GM21360 (cell line): ENCODE measurements around the gene KBTBD2.
A peak's percentile ranks its signal among the peaks of the same experiment; 100 is the strongest.
"Not testable (repeated sequence)": the region's sequence is repeated elsewhere in the genome, so short reads cannot be mapped to it uniquely, and the experiment has no call there.

ENCODE experiments used
- ATAC-seq: cut with Tn5 transposase; IDR thresholded peaks from one replicate; pipeline ENCODE4 v1.9.1; 2021; ENCODE audit warnings: mild to moderate bottlenecking, moderate library complexity; ENCODE audit not compliant: unreplicated experiment

KBTBD2 gene

DNA sequence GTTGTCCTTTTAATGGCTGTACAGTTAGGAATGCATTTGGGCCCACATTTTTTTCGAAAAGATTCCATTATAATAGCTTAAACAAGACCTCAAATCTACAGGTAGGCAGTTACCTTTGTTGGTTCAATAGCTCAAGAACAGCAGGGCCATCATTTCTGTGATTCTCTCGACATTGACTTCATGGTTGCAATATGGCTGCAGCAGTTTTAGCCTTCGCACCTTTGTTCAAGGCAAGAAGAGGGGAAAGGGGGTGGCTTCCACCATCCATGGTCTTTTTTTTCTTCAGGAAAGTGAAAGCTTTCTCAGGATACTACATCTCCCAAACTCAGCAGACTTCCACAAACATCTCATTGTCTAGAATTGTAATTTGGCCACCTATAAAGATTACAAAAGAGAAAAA is 2.2 kb upstream of the KBTBD2 start:
- no peak for ATAC-seq

DNA sequence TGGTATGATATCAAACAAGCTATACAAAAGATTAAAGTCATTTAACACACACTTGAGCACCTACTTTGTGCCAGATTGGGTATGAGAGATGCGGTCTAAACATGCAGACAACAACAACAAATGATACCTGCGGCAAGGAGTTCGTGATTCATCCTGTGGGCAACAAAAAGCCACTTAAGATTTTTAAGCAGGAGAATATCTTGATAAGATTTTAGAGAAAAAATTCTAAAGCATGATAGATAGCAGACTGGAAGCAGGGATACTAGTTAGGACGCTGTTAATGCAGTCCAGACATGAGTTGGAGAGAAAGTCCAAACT is 1.6 kb upstream of the KBTBD2 start:
- no peak for ATAC-seq

DNA sequence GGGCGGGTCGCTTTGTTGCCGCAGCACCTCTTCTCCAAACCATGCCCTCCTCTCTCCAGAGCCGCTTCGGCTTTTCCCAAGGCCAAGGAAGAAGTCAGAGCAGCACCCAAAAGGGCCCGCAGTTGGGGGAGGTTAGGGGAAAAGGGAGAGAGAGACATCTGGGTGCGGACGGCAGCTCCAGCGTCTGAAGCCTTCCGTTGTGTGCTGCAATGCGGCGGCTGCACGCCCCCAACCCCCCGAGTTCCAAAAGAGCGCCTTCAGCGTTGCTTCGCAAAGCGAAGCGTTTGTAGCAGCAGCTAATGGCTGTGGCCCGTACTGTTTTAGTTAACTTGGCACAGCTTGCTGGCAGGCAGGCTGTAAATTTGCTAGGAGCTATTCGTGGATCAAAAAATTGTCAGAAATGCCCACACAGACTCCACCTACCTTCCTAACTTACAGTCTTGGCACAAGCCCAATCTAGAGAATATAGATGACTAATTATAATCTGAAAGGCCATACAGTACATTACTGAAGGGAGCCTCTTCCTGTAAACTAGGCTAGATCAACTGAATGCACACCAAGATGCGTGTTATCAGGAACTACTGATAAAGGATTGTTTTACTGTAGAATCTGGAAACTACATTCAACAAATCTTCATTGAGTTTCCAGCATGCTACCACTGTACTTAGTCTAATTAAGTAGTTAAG is 1.1 kb upstream of the KBTBD2 start:
- no peak for ATAC-seq

GRCh38 chr7:32891800-32892520 is 400 bp upstream of the KBTBD2 start:
- ATAC-seq, result peak; percentile 47

GRCh38 chr7:32890793-32891042 is 842 bp downstream of the KBTBD2 start:
- no peak for ATAC-seq

DNA sequence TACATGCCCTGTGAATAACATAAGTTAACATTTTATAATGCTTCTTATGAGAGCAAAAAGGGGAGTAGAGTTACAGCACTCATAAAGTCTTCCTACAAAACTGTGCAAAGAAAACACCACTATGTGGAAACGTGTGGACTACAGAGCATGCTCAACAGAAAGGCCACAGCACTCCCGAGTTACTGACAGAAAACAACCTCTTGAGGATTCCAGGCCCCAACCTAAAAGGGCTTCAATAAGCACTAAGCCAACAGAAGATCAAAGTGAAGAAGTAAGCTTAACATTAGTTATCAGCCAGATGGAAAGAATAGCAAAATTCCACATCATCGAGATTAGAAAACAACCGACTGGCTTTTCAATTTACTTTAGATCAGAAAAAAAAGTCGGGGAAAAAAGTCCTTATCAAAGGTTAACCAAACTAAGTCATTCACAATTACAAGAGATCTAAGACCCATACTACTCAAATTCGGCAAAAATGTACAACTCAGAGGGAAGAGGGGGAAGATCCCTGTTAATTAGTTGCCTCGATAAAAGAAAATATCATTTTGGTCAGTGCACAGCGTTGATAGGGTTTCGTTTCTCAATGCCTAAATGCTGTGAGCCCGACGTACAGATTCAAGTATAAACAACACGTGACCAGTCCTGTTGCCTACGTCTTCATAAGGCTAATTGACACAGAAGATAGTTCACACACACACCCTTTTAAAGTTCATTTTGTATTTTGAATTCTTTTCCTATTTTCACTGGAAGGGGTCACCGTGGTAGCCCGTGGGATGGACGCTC is 1.4 kb downstream of the KBTBD2 start:
- ATAC-seq, result peak; percentile 31

DNA sequence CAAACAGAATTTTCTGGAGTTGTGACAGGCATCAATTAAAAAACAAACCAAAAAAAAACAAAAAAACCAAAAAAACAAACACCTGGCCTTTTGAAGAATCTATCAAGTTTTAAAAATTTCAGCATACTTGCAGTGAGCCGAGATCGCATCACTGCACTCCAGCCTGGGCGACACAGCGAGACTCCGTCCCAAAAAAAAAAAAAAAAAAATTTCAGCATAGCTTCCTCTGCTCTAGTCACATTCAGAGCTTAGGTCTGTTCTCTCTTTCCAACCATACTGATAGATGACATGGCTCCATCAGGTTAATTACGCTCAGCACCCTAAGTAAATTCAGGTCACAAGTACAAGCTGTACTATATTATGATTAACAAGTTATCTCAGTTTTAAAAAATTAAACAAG is 3.1 kb downstream of the KBTBD2 start:
- no peak for ATAC-seq

DNA sequence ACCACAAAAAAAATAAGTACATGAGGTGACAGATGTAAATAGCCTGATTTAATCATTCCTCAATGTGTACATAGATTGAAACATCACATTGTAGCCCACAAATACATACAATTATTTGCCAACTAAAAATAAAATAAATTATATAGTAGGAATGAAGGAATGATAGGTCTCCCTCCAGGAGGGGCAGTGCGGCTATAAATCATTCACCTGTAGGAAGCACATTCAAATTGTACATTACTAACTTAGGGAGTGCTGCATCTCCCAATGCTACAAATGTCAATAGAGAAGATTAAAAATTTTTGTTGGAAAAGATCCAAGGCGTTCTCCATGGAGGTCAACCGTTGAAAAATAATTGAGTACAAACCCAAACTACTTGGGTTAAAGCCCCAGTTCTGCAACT is 4.2 kb downstream of the KBTBD2 start:
- no peak for ATAC-seq

- no peak for ATAC-seq
Observed at GRCh38 chr7:32881074-32881982, 10.2 kb downstream of the KBTBD2 start.

GRCh38 chr7:32879460-32879859 is 12.1 kb downstream of the KBTBD2 start:
- ATAC-seq, result no peak

DNA sequence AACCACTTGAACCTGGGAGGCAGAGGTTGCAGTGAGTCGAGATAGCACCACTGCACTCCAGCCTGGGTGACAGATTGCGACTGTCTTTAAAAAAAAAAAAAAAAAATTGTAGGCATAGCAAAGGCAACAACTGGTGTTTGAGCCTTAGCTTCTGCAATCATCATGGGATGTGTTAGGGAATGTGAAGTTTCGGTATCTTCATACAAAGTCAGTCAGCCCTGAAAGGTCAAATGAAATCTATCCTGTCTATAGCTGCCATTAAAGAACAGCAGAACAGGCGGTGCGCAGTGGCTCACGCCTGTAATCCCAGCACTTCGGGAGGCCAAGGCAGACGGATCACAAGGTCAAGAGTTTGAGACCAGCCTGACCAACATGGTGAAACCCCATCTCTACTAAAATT is 13.5 kb downstream of the KBTBD2 start:
- ATAC-seq, result not testable (repeated sequence)

GRCh38 chr7:32872421-32872820 is 19.1 kb downstream of the KBTBD2 start:
- ATAC-seq, result no peak

GRCh38 chr7:32871624-32872371 is 19.8 kb downstream of the KBTBD2 start:
- ATAC-seq, result peak; percentile 87

- ATAC-seq, result no peak
Observed at GRCh38 chr7:32870298-32870697, 21.3 kb downstream of the KBTBD2 start.

- no peak for ATAC-seq
Observed at GRCh38 chr7:32869716-32870115, 21.8 kb downstream of the KBTBD2 start.

- ATAC-seq, result no peak
Observed at GRCh38 chr7:32868116-32868515, 23.4 kb downstream of the KBTBD2 start.

DNA sequence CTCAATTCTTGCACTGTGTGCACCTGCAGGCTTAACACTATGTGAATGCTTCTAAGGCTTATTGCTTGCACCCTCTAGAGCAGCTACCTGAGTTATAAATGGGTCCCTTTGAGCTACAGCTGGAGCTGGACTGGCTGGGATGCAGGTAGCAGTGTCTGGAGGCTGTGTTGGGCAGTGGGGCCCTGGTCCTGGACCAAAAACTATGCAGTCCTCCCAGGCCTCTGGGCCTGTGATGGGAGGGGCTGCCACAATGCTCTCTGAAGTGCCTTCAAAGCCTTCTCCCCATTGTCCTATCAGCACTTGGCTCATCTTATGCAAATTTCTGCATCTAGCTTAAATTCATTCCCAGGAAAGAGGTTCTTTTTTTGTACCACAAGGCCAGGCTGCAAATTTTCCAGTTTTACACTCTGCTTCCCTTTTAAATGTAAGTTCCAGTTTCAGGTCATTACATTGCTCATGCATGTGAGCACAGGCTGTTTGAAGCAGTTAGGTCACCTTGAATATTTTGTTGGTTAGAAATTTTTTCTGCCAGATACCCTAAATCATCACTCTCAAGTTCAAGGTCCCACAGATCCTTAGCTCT is 26.0 kb downstream of the KBTBD2 start:
- no peak for ATAC-seq

- ATAC-seq, result not testable (repeated sequence)
Observed at GRCh38 chr7:32863872-32864271, 27.7 kb downstream of the KBTBD2 start.

DNA sequence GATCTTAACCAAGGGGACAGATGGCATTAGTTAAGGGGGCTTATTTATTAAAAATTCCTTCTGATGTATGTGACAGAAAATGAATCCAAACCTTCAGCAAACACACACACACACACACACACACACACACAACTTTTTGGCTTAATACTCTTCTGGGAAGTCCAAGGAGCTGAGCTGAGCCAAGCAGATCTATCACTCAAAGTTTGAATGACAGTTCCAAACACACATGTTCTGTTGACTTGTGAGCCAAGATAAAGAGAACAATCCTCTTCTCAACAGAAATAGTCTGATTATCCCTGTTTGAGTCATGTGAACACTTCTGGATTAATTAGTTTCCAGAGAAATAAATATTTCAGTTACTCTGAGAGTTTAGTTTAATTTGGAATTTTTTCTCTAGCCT is 31.5 kb downstream of the KBTBD2 start:
- ATAC-seq, result no peak

GRCh38 chr7:32858648-32859047 is 32.9 kb downstream of the KBTBD2 start:
- no peak for ATAC-seq
